Heart right ventricle (tissue), 16 donors: ENCODE data around the gene AVPR1B. TPM values are rescaled to one million over a fixed set of nuclear protein-coding genes. Genes with fewer than 3 reads are reported as not detected.

Experiments used
- ATAC-seq, 8 donors: fragments of 200-7000 bp; cut with Tn5 transposase; one replicate each; pipeline ENCODE4 v1.9.1; 2020; ENCODE audit warnings: mild to moderate bottlenecking in 8 of 8, moderate library complexity in 8 of 8, moderate number of reproducible peaks in 1 of 8
- DNase-seq, 2 donors: peaks; one replicate each; pipeline ENCODE4 v3.0.0-alpha.2; 2020
- H3K27ac ChIP-seq, 10 donors: fragments of 200-600 bp; sonication (generic) in 2 of 10; one replicate each; pipeline versions ENCODE4 v1.5.0 to v1.8.0; 2020 to 2022; ENCODE audit warnings: mild to moderate bottlenecking in 3 of 10
- H3K27me3 ChIP-seq, 7 donors: fragments of 200-600 bp; one replicate each; pipeline ENCODE4 v1.8.0; 2021 to 2022; ENCODE audit warnings: mild to moderate bottlenecking in 2 of 7
- H3K36me3 ChIP-seq, 9 donors: fragments of 200-600 bp; sonication (generic) in 1 of 9; one replicate each; pipeline versions ENCODE4 v1.5.0 to v1.8.0; 2020 to 2022; ENCODE audit warnings: mild to moderate bottlenecking in 2 of 9
- H3K4me1 ChIP-seq, 9 donors: fragments of 200-600 bp; sonication (generic) in 1 of 9; one replicate each; pipeline versions ENCODE4 v1.5.0 to v1.8.0; 2020 to 2022; ENCODE audit warnings: mild to moderate bottlenecking in 4 of 9
- H3K4me3 ChIP-seq, 10 donors: fragments of 200-600 bp; sonication (generic) in 2 of 10; one replicate each; pipeline versions ENCODE4 v1.5.0 to v1.8.0; 2020 to 2022; ENCODE audit warnings: mild to moderate bottlenecking in 7 of 10, moderate library complexity in 2 of 10
- H3K9me3 ChIP-seq, 11 donors: fragments of 200-600 bp in 10 of 11; sonication (generic) in 2 of 11; one replicate each; pipeline versions ENCODE4 v1.5.0 to v1.8.0; 2013 to 2022; ENCODE audit warnings: mild to moderate bottlenecking in 2 of 11, control low read depth in 1 of 11, moderate library complexity in 1 of 11
- WGBS, 2 donors: extraction: QIAGEN DNeasy Blood & Tissue Kit; methylation state at CpG; one replicate each; pipeline ENCODE4 v1.1.7; 2013; ENCODE audit warnings: inconsistent platforms in 1 of 2; 5-methylcytosine and 5-hydroxymethylcytosine counted together
- intact Hi-C, 10 donors: fragments of 100-400 bp; cut with DNase I; formaldehyde crosslinking; loops; one replicate each; pipeline versions ENCODE4 v1.11.1 to v1.14.2; 2022
- polyA plus RNA-seq, 2 donors: library from polyadenylated mRNA; stranded (reverse); fragments of 200-250 nt; gene quantifications; one replicate each; pipeline ENCODE4 v1.2.3, GENCODE V29; 2013
- total RNA-seq, 10 donors: library from RNA; stranded (reverse); fragmentation: NEBNext Ultra II Directional in 3 of 10; extraction: Animal tissue kit (Norgen Biotek cat#: 25700) in 3 of 10; gene quantifications; one replicate each; pipeline versions ENCODE4 v1.2.1 to v1.2.4, GENCODE V29; 2021 to 2023
- TF ChIP-seq, protein P1 (sequence below), 9 donors: fragments of 200-600 bp; sonication (generic) in 2 of 9; IDR thresholded peaks; one replicate each; pipeline versions ENCODE4 v1.5.0 to v1.8.0; 2021 to 2022; ENCODE audit warnings: antibody characterized with exemption in 9 of 9, mild to moderate bottlenecking in 5 of 9, moderate library complexity in 1 of 9
- donor health status: Arrhythmogenic right ventricular cardiomyopathy.
- donor health status: ischemic (EF 13 %, LVEDD 7.1; RV severe dilation, severe dysfunction).
- donor health status: healthy with polysubstance abuse.
- donor health status: DM: no; HTN: yes; CAD: no.
- donor health status: DM: no; HTN: no; CAD: no.
- donor health status: ischemic (EF 25% LVEDD 6.9; RV normal size, moderate dysfunction).
- donor health status: ischemic (EF 25% LVEDD 5.7; RV mildly dilated, moderate dysfunction).
- donor health status: healthy.
- donor health status: DM: yes; HTN: yes; CAD: no.
- donor health status: Ischemic cardiomyopathy.
- donor health status: ischemic (EF 35%, LVEDD 5.7; RV mildly dilated, moderate dysfunction).
- donor health status: nonischemic (EF 11% LVEDD 7.7; RV severe dilation, severe dysfunction).
- donor health status: DM: yes; HTN: yes; CAD: no.
- donor health status: PGD.
- donor health status: ischemic (EF 29% LVEDD 5.4; RV normal size, mild dysfunction).
- donor health status: nonischemic (EF 23%, LVEDD 6.1; RV moderate dilation, normal function).

AVPR1B gene
- total and polyA plus RNA-seq, 12 donors, result not detected

DNA sequence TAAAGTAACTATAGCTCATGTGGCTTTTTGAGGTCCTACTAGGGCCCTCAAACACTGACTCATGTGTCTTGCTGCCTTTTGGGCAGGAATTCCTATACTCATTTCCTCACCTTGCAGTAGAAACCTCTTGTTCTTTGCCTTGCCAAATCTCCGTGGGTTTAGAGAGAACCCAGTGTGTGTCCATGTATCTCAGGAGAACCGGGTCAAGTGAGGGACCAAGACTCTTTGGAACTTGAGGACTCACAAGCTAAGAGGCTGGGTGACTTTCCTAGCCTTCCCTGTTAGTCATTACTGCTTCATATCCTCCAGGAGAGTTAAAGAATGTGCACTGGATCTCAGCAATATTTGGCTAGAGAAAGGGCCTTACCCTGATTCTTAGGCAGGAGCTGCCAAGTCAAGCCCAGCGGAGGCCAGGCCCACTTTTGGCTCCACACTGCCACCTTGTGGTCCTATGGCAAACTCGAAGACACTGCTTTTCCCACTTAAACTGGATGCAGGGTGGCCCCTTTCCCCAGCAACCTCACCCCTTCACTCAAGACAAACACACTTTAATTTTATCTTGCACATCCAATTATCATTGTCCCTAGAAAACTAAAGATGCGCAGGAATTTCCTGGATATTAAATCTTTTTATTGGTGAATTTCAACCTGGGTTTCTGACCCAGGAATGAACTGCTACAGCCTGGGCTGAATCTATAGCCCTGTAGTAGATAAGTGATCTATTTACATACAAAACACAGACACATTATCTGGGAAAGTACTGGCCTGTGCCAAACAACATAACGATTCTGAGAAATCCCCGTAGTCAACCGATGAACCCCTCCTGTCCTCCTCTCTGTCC, 10.6 kb downstream of the AVPR1B start:
- DNase-seq, result peak; percentile 73 to 82
- 41 to 43% methylated on average over 8 of the region's 8 CpGs for WGBS, 2 donors

DNA sequence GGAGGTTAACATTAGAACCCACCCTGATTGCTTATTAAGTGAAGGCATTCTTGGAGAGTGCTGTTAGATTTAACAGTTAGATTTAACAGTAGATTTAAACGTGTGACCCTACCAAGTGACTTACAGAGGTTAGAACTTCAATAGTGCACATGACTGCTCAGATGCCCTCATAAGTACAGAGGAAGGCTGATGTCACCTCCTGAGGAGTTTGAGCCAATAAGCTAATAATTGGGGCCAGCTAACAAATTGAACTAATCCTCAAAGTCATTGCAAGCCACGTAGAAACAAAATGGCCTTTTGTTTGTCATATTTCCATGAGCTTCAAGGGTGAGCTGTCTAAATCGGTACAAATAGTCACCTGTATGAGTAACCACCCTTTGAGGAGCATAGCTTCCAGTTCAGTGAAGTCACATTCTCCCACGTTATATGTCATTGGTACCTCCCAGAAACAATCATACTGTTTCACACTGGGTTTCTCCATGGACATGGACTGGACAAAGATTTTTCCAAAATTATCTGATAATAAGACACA, 11.7 kb downstream of the AVPR1B start:
- Histone ChIP-seq H3K27me3 (peaks cover 0 to 13% (median 0%) of the 10 kb centered on the region in 7 donors), H3K9me3 (no peaks in the 10 kb centered on the region), H3K4me1 (peaks cover 0 to 32% (median 0%) of the 10 kb centered on the region in 9 donors), H3K4me3 (no peak overlapping the region), H3K27ac (no peak overlapping the region), H3K36me3 (no peaks in the 10 kb centered on the region)
- intact Hi-C loops, result loop anchor here in 9 of 10 donors (1.0 to 10.0 kb wide), 14 partner anchors 73 to 451 kb away; partner anchors contain the start of gene CTSE (in 1 of the 9)
- ATAC-seq (no peak), DNase-seq (no peak)
- TF ChIP-seq, protein P1, sequence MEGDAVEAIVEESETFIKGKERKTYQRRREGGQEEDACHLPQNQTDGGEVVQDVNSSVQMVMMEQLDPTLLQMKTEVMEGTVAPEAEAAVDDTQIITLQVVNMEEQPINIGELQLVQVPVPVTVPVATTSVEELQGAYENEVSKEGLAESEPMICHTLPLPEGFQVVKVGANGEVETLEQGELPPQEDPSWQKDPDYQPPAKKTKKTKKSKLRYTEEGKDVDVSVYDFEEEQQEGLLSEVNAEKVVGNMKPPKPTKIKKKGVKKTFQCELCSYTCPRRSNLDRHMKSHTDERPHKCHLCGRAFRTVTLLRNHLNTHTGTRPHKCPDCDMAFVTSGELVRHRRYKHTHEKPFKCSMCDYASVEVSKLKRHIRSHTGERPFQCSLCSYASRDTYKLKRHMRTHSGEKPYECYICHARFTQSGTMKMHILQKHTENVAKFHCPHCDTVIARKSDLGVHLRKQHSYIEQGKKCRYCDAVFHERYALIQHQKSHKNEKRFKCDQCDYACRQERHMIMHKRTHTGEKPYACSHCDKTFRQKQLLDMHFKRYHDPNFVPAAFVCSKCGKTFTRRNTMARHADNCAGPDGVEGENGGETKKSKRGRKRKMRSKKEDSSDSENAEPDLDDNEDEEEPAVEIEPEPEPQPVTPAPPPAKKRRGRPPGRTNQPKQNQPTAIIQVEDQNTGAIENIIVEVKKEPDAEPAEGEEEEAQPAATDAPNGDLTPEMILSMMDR (IDR thresholded peaks at IDR 0.05), result no peak
- WGBS, 2 donors, result 77 to 81% methylated on average over 4 of the region's 4 CpGs

More for the DNA sequence above, 10.6 kb downstream of the AVPR1B start:
- peaks cover 0 to 22% (median 0%) of the 10 kb centered on the region in 9 donors for H3K4me1 ChIP-seq
- ATAC-seq, result peak; percentile 82 to 93 (median 88)
- no peaks in the 10 kb centered on the region for H3K9me3 ChIP-seq
- no peak overlapping the region for H3K27ac ChIP-seq
- TF ChIP-seq, protein P1 (IDR thresholded peaks at IDR 0.05), result peak; percentile 86 to 92 (median 91)
- H3K4me3 ChIP-seq, result no peak overlapping the region
- H3K27me3 ChIP-seq, result peaks cover 0 to 5% (median 0%) of the 10 kb centered on the region in 7 donors
- intact Hi-C loops, result loop anchor here (1.0 to 10.0 kb wide), 19 partner anchors 74 to 452 kb away; partner anchors contain the start of gene CTSE (in 1 of the 10)
- H3K36me3 ChIP-seq, result no peaks in the 10 kb centered on the region

DNA sequence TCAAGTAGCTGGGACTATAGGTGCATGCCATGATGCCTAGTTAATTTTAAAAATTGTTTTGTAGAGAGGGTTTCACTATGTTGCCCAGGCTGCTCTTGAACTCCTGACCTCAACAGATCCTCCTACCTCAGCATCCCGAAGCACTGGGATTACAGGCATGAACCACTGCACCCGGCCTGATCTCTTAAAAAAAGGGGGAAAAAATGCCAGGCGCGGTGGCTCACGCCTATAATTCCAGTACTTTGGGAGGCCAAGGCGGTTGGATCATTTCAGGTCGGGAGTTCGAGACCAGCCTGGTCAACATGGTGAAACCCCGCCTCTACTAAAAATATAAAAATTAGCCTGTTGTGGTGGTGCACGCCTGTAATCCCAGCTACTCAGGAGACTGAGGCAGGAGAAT, 13.2 kb downstream of the AVPR1B start:
- Histone ChIP-seq H3K4me1 (peaks cover 0 to 38% (median 0%) of the 10 kb centered on the region in 9 donors), H3K9me3 (no peaks in the 10 kb centered on the region), H3K36me3 (no peaks in the 10 kb centered on the region), H3K27me3 (peaks cover 0 to 26% (median 0%) of the 10 kb centered on the region in 7 donors), H3K4me3 (no peak overlapping the region), H3K27ac (no peak overlapping the region)
- DNase-seq, result no peak
- TF ChIP-seq, protein P1 (IDR thresholded peaks at IDR 0.05), result no peak
- WGBS, 2 donors, result 97% methylated on average over 10 of the region's 10 CpGs
- no peak for ATAC-seq
- intact Hi-C loops, result loop anchor here in 6 of 10 donors (2.0 to 10.0 kb wide), 7 partner anchors 73 to 449 kb away; partner anchors contain the start of gene CTSE (in 1 of the 6)

DNA sequence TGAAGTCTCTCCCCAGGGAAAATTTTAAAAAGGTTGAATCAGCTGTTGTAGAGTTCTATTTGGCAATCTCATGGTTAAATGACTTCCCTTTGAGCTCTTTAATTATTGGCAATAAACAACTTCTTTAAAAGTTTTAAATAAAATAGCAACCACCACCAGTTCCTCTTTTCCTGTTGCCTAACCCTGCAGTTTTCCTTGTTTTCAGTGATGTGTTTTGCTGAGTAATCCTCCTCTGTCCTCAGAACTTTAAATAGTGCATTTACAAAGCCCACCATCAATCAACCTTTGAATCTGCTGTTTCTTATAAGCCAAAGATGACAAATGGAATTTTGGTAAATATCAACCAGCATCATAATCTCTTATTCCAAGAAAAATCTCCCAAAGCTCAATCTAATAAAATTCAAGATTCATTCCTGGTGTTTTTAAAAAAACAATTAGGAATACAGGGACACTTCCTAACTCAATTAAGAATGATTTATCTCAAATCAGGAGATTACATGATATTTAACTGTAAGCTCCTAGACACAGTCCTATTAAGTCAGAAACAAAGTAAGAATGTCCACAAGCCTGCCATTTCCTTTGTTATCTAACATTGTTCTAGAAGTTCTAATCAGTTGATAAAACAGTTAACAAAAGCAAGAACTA, 14.8 kb downstream of the AVPR1B start:
- no peak overlapping the region for H3K27ac ChIP-seq
- H3K9me3 ChIP-seq, result no peaks in the 10 kb centered on the region
- no peaks in the 10 kb centered on the region for H3K36me3 ChIP-seq
- ATAC-seq (no peak), DNase-seq (no peak)
- H3K27me3 ChIP-seq, result peaks cover 0 to 35% (median 0%) of the 10 kb centered on the region in 7 donors
- no peak overlapping the region for H3K4me3 ChIP-seq
- TF ChIP-seq, protein P1 (IDR thresholded peaks at IDR 0.05), result no peak
- intact Hi-C loops, result loop anchor here in 5 of 10 donors (10.0 kb wide), 6 partner anchors 78 to 448 kb away; partner anchors contain the start of gene CTSE (in 1 of the 5)
- peaks cover 0 to 38% (median 0%) of the 10 kb centered on the region in 9 donors for H3K4me1 ChIP-seq
